HG02588 (cell line): Measurements from ENCODE around the gene OR52A5.
A peak's percentile ranks its signal among the peaks of the same experiment; 100 is the strongest.
"Not testable (repeated sequence)": the region's sequence is repeated elsewhere in the genome, so short reads cannot be mapped to it uniquely, and the experiment has no call there.

Source experiments
- ATAC-seq: cut with Tn5 transposase; IDR thresholded peaks from one replicate; pipeline ENCODE4 v1.9.1; 2021; ENCODE audit warnings: mild to moderate bottlenecking, moderate library complexity; ENCODE audit not compliant: unreplicated experiment

OR52A5 gene

DNA sequence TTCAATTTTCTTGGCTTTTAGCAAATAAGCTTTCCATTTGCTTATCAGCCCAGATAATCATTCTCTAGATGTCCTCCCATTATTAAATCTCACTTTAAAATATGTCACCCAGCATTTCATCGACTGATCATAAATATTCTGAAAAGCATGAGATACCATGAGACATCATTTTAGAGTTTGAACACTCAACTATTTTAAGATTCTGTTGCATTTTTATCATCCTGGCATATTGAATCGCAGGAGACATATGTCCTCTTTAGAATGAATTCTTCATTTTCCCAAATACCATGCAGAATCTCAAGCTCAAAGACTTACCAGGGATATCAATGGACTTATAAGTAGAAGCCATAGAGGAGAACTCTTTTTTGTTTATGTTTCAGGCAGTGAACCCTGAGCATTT, at the start of gene OR52A5:
TSS of gene OR52A5 (minus strand) at position 361 of the 400 bp plus-strand sequence. CDS start 5,714 bp downstream, outside the sequence.
- no peak for ATAC-seq

GRCh38 chr11:5178046-5178837, 40.1 kb upstream of the OR52A5 start:
- ATAC-seq: no peak

DNA sequence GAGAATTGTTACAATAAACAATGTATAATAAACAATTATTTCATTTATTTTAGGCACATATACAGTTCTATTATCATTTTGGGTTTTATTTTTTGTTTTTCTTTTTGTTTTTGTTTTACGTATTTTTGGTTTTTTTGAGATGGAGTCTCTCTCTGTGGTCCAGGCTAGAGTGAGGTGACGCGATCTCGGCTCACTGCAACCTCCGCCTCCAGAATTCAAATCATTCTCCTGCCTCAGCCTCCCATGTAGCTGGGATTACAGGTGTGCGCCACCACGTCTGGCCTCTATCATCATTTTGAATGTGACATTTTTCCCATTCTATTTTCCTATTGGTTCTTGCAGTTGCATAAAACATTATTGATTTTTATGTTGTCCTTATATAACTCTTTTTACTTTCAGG, 36.8 kb upstream of the OR52A5 start:
- no peak for ATAC-seq

- ATAC-seq: no peak
Measured at GRCh38 chr11:5171856-5172255, 33.7 kb upstream of the OR52A5 start.

DNA sequence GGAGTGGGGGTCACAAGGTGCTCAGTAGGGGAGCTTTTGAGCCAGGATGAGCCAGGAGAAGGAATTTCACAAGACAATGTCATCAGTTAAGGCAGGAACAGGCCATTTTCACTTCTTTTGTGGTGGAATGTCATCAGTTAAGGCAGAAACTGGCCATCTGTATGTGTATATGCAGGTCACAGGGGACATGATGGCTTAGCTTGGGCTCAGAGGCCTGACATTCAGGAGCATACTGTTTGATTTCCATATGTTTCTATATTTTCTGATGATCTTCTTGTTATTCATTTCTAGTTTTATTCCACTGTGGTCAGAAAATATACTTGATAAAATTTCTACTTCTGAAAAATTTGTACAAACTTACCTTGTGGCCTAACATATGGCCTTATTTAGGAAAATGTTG, 27.7 kb upstream of the OR52A5 start:
- not testable (repeated sequence) for ATAC-seq

- not testable (repeated sequence) for ATAC-seq
Measured at GRCh38 chr11:5164807-5165206, 26.7 kb upstream of the OR52A5 start.

GRCh38 chr11:5161045-5161444, 22.9 kb upstream of the OR52A5 start:
- ATAC-seq: not testable (repeated sequence)

- not testable (repeated sequence) for ATAC-seq
Measured at GRCh38 chr11:5160217-5160616, 22.1 kb upstream of the OR52A5 start.

GRCh38 chr11:5159806-5160205, 21.6 kb upstream of the OR52A5 start:
- no peak for ATAC-seq

DNA sequence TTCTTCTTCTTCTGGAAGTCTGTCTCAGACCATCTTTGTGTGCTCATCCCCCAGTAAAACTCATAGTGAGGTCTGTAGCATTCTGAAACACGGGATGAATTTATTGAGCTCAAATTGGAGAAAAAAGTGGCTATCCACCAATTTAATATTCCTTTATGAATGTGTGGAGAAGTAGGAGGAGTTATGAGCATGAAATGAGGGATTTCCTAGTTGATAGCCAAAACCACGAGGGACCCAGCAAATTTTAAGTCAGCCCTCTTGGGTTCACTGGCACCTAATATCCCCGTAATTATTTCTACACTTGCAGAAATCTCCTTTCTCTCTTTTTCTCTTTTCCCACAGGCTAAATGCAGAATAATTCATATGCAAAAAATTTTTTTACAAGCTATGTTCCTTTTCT, 16.5 kb upstream of the OR52A5 start, which contains the start of gene OR52A1:
TSS of gene OR52A1 (minus strand) at position 101 of the 400 bp plus-strand sequence. CDS start 2,388 bp downstream, outside the sequence.
- no peak for ATAC-seq

GRCh38 chr11:5153574-5154431, 15.6 kb upstream of the OR52A5 start:
- ATAC-seq: no peak

DNA sequence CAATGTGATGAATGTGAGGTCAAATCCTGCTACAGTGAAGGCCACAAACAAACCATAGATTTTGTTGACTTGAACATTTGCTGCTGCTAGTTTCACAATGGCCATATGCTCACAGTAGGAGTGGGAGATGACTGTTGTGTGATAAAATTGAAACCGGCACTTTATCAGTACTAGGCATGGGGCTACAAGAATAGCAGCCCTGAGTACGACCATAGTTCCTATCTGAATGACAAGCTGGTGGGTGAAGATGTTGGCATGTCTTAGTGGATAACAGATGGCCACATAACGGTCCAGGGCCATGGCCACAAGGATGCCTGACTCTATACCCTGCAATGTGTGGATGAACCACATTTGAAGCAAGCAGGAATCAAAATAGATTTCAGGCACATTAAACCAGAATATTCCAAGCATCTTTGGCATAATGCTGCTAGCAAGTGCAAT, 13.6 kb upstream of the OR52A5 start:
- no peak for ATAC-seq

DNA sequence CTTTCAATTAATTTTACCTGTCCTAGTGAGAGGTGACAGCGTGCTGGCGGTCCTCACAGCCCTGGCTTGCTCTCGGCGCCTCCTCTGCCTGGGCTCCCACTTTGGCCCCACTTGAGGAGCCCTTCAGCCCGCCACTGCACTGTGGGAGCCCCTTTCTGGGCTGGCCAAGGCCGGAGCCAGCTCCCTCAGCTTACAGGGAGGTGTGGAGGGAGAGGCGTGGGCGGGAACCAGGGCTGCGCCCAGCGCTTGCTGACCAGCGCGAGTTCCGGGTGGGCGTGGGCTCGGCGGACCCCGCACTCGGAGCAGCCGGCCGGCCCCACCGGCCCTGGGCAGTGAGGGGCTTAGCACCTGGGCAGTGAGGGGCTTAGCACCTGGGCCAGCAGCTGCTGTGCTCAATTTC, 6.0 kb upstream of the OR52A5 start:
- not testable (repeated sequence) for ATAC-seq

DNA sequence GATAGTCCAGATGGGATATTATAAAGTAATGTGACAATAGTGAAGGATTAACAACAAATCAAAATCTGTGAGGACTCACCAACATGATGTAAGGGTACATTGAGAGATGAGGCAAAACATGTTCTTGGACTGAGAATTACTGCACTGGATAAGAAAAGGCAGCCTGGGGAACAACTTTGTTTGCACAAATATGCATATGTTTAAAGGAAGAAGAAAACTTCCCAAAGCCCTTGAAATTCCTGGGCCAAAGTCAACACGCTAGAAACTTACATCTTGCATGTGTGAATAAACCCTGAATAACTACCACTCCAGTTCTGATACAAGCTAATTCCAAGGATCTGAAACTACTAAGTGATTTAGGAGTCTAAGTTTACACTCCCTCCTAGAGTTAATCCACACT, 1.1 kb downstream of the OR52A5 start:
- no peak for ATAC-seq

DNA sequence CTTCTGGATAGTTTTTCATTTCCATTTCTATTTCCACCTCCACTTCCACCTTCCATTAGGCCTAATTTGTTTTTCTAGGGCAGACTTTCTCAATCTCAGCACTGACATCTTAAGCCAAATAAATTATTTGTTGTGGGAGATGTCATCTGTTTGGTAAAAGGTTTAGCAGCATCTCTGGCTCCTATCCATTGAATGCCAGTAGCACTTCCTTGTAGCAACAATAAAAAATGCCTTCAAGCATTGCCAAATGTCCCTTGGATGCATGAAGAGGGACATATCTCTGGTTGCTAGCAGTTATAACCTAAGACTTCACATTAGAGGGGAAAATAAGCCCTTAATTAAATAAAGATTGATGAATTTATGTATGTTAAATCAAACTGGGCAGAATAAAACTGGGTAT, 1.9 kb downstream of the OR52A5 start:
- ATAC-seq: no peak

DNA sequence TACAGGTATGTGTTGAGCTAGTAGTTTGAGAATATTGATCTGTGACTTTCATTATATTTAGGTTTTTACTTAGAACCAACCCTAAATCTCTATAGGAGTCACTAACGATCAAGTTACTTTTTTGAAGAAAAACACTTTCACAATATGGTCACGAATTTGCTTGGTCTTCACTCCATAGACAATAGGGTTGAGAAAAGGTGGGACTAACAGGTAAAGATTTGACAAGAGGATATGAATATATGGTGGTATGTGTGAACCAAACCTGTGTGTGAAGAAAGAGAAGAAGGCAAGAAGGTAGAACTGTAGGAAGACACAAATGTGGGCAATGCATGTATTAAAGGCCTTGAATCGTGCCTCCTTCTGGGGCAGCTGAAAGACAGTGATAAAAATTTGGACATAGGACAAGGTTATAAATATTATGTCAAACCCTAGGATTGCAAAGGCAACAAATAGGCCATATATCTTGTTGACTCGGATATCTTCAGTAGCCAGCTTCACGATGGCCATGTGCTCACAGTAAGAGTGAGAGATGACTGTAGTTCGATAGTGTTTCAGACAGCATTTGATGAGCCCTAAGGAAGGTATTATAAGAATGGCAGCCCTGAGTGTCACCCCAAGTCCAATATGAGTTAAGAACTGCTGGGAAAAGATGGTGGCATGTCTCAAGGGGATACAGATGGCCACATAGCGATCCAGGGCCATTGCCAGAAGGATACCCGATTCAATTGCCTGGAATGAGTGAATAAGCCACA, 6.4 kb downstream of the OR52A5 start:
- no peak for ATAC-seq

DNA sequence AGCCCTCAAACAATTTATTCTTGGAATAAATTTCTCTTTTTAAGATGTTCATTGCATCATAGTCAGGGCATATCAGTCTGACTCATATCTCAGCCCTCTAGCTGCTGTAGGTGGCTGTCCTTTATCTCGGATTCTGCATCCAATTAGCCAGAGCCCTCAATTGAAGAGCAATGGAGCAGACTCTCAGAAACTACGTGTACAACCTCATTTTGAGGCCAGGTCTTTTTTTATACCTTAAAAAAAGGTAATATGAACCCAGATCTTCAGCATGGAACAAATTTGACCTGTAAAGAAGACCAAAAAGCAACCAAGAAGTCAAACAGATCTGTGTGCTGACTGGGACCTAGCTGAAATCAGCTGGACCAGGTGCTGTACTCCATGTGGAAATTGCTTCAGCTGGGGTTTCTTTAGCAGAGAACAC, 8.7 kb downstream of the OR52A5 start:
- no peak for ATAC-seq

- no peak for ATAC-seq
Measured at GRCh38 chr11:5124891-5125620, 13.1 kb downstream of the OR52A5 start.

DNA sequence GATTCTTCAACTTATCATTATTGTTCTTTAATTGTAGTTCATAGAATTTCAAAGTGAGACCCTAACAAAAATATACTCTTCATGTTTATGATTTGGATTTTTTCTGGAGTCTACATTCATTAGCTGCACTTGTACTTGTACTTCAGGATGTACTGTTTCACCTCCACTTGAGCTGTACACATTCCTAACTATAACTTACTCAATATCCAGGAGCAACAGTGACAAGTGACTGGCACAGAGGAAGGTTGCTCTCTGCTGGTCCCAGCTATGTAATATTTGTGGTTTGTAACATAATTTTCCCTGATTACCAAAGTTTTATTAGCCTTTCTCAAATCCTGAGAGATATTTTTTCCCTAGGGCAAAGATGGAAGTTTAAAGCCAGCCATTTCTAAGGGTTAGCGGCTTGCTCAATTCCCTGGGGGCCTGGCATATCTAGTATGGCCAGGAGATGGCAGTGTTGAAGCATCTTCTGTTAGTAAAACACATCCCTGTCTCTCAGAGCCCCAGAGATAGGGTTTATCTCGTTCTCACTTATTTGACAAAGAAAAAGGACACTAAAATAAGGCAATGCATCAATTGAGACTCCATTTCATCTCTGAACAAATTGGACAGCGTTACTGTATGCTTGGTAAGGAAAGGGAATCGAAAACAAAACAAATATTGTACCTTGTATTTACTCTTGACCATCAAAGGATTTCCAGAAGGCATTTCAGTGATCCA, 14.2 kb downstream of the OR52A5 start:
- peak; percentile 85 for ATAC-seq

DNA sequence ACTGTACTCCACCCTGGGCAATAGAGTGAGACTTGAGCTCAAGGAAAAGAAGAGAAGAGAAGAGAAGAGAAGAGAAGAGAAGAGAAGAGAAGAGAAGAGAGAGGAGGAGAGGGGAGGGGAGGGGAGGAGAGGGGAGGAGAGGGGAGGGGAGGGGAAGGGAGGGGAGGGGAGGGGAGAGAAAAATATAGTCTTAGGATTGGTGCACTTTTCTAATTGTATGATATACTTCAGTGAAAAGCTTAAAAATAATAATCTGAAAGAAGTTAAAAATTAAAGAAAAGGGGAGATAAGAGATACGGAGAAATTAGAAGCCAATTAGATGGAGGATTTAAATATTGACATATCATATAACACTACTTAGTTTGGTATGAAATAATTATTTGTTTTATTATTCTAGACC, 19.3 kb downstream of the OR52A5 start:
- no peak for ATAC-seq
